Peyer's patch (tissue), 4 donors: Measurements from ENCODE around the gene LCE1B.

ENCODE experiments used
- POLR2A ChIP-seq, 2 donors: fragments of 450-650 bp; IDR thresholded peaks; one replicate each; pipeline ENCODE4 v1.5.1; 2017; ENCODE audit warnings: antibody characterized with exemption in 2 of 2, mild to moderate bottlenecking in 2 of 2, moderate library complexity in 2 of 2
- TF ChIP-seq, protein P1 (sequence below), 6 experiments: fragments of 450-650 bp in 4 of 6; fragments of 200-600 bp in 2 of 6; sonication (generic) in 1 of 6; IDR thresholded peaks; one replicate each; pipeline ENCODE4 v1.5.1; 2017 to 2019; ENCODE audit warnings: antibody characterized with exemption in 6 of 6, mild to moderate bottlenecking in 3 of 6, moderate library complexity in 1 of 6

DNA sequence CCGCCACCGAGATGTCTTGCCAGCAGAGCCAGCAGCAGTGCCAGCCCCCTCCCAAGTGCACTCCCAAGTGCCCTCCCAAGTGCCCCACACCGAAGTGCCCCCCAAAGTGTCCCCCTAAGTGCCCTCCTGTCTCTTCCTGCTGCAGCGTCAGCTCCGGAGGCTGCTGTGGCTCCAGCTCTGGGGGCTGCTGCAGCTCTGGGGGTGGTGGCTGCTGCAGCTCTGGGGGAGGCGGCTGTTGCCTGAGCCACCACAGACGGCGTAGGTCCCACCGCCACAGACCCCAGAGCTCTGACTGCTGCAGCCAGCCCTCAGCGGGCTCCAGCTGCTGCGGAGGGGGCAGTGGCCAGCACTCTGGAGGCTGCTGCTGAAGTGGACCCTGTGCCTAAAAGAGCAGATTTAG lies 35.4 kb upstream of the LCE1B start:
- TF ChIP-seq, protein P1, sequence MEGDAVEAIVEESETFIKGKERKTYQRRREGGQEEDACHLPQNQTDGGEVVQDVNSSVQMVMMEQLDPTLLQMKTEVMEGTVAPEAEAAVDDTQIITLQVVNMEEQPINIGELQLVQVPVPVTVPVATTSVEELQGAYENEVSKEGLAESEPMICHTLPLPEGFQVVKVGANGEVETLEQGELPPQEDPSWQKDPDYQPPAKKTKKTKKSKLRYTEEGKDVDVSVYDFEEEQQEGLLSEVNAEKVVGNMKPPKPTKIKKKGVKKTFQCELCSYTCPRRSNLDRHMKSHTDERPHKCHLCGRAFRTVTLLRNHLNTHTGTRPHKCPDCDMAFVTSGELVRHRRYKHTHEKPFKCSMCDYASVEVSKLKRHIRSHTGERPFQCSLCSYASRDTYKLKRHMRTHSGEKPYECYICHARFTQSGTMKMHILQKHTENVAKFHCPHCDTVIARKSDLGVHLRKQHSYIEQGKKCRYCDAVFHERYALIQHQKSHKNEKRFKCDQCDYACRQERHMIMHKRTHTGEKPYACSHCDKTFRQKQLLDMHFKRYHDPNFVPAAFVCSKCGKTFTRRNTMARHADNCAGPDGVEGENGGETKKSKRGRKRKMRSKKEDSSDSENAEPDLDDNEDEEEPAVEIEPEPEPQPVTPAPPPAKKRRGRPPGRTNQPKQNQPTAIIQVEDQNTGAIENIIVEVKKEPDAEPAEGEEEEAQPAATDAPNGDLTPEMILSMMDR (IDR thresholded peaks at IDR 0.05) = no peak
- no peak for TF ChIP-seq POLR2A (IDR thresholded peaks at IDR 0.05)
